Activated CD4-positive, alpha-beta T cell treated with anti-CD3 and anti-CD28 coated beads for 48 hours (primary cell): ENCODE results near the gene MTERF4.

ENCODE experiments used
- DNase-seq: peaks from one replicate; pipeline ENCODE4 v3.0.0-alpha.2; 2020

MTERF4 gene

DNA sequence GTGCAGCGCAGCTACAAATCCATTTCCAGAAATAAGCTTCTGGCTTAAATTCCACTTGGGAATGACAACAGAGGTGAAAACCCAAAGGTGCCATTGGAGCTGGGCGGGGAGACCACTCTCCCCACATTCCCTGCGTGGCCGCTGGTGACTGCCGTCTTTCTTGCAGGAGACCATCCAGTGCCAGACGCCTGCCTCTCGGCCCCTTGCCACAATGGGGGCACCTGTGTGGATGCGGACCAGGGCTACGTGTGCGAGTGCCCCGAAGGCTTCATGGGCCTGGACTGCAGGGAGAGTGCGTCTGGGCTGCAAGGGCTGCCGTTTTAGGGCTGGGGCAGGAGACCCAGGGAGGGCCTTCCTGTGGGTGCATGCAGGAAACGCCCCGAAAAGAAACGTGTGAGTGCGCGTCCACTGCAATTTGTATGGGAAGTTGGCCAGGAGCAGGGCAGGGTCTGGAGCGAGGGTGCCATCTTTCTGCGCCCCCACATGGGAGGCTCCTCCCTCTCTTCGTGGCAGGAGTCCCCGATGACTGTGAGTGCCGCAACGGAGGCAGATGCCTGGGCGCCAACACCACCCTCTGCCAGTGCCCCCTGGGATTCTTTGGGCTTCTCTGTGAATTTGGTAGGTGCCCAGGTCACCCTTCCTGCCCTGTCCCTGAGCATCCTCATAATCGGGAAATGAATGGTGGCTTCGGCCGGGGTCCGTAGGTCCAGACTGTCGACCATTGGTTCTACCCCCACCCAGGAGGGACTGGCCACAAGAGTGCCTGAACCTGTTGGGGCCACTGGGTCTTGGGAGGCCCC, 53.7 kb downstream of the MTERF4 start:
- DNase-seq = no peak

- no peak for DNase-seq
Measured at GRCh38 chr2:241047253-241048010, 54.7 kb downstream of the MTERF4 start.
